Peyer's patch (tissue), 4 donors: ENCODE data around the gene CHN2. TPM values are rescaled to one million over a fixed set of nuclear protein-coding genes. Genes with fewer than 3 reads are reported as not detected.
A peak's percentile ranks its signal among the peaks of the same experiment; 100 is the strongest.

Experiments
- DNase-seq, 3 donors: peaks; one replicate each; pipeline ENCODE4 v3.0.0-alpha.2; 2017 to 2019
- H3K27ac ChIP-seq, 4 donors: fragments of 200-600 bp; sonication (generic); one replicate each; pipeline ENCODE4 v1.5.1; 2016 to 2019
- H3K27me3 ChIP-seq, 2 donors: fragments of 200-600 bp; sonication (generic); one replicate each; pipeline ENCODE4 v1.5.1; 2019
- H3K36me3 ChIP-seq, 3 donors: fragments of 200-600 bp; sonication (generic); one replicate each; pipeline ENCODE4 v1.5.1; 2016 to 2019
- H3K4me1 ChIP-seq, 4 donors: fragments of 200-600 bp; sonication (generic); one replicate each; pipeline ENCODE4 v1.5.1; 2016 to 2019
- H3K4me3 ChIP-seq, 4 donors: fragments of 200-600 bp; sonication (generic); 1 replicate in 3 of 4; 2 replicates in 1 of 4; pipeline ENCODE4 v1.5.1; 2016 to 2019; ENCODE audit warnings: mild to moderate bottlenecking in 1 of 4
- H3K9me3 ChIP-seq, 4 donors: fragments of 200-600 bp; sonication (generic); one replicate each; pipeline ENCODE4 v1.5.1; 2016 to 2019; ENCODE audit warnings: mild to moderate bottlenecking in 1 of 4
- CTCF ChIP-seq, 6 experiments: fragments of 450-650 bp in 4 of 6; fragments of 200-600 bp in 2 of 6; sonication (generic) in 1 of 6; IDR thresholded peaks; one replicate each; pipeline ENCODE4 v1.5.1; 2017 to 2019; ENCODE audit warnings: antibody characterized with exemption in 6 of 6, mild to moderate bottlenecking in 3 of 6, moderate library complexity in 1 of 6
- POLR2A ChIP-seq, 2 donors: fragments of 450-650 bp; IDR thresholded peaks; one replicate each; pipeline ENCODE4 v1.5.1; 2017; ENCODE audit warnings: antibody characterized with exemption in 2 of 2, mild to moderate bottlenecking in 2 of 2, moderate library complexity in 2 of 2
- total RNA-seq, 4 donors: library from RNA; depleted of rRNA; stranded (reverse); fragments of >200 nt; gene quantifications; one replicate each; pipeline ENCODE4 v1.1.0, GENCODE V29; 2016

Gene CHN2
- total RNA-seq, 4 donors from 2014 or later, result 29.7 to 159 (median 120) TPM

- Histone ChIP-seq H3K4me1 (peaks cover 0 to 33% (median 0%) of the 10 kb centered on the region in 4 donors), H3K9me3 (no peaks in the 10 kb centered on the region), H3K27me3 (no peaks in the 10 kb centered on the region), H3K4me3 (peak overlapping the region in 2 of 4 donors; percentile 36 to 45), H3K36me3 (no peaks in the 10 kb centered on the region), H3K27ac (peak overlapping the region in 1 of 4 donors; percentile 67)
- DNase-seq, result peak in 1 of 3 donors; percentile 52
- TF ChIP-seq POLR2A (IDR thresholded peaks at IDR 0.05), result no peak
- TF ChIP-seq CTCF (IDR thresholded peaks at IDR 0.05), result no peak
These were observed 291.0 kb downstream of the CHN2 start for GRCh38 chr7:29485339-29486190.

GRCh38 chr7:29486191-29486700 is 291.7 kb downstream of the CHN2 start:
- Histone ChIP-seq H3K36me3 (no peaks in the 10 kb centered on the region), H3K9me3 (no peaks in the 10 kb centered on the region), H3K27ac (peak overlapping the region in 1 of 4 donors; percentile 67), H3K4me3 (peak overlapping the region in 2 of 4 donors; percentile 36 to 45), H3K27me3 (no peaks in the 10 kb centered on the region), H3K4me1 (peaks cover 0 to 33% (median 0%) of the 10 kb centered on the region in 4 donors)
- no peak for TF ChIP-seq CTCF (IDR thresholded peaks at IDR 0.05)
- no peak for TF ChIP-seq POLR2A (IDR thresholded peaks at IDR 0.05)
- DNase-seq, result peak in 1 of 3 donors; percentile 55

GRCh38 chr7:29487424-29487823 is 292.8 kb downstream of the CHN2 start:
- DNase-seq, result no peak
- H3K4me3 ChIP-seq, result peak overlapping the region in 1 of 4 donors; percentile 5
- peak overlapping the region in 3 of 4 donors; percentile 7 to 67 (median 50) for H3K27ac ChIP-seq
- no peaks in the 10 kb centered on the region for H3K9me3 ChIP-seq
- H3K4me1 ChIP-seq, result peaks cover 0 to 33% (median 0%) of the 10 kb centered on the region in 4 donors
- H3K27me3 ChIP-seq, result no peaks in the 10 kb centered on the region
- TF ChIP-seq CTCF (IDR thresholded peaks at IDR 0.05) (no peak), POLR2A (IDR thresholded peaks at IDR 0.05) (no peak)
- H3K36me3 ChIP-seq, result no peaks in the 10 kb centered on the region

- no peaks in the 10 kb centered on the region for H3K27me3 ChIP-seq
- no peaks in the 10 kb centered on the region for H3K9me3 ChIP-seq
- H3K4me3 ChIP-seq, result peak overlapping the region in 1 of 4 donors; percentile 5
- H3K36me3 ChIP-seq, result no peaks in the 10 kb centered on the region
- DNase-seq, result no peak
- H3K27ac ChIP-seq, result peak overlapping the region in 3 of 4 donors; percentile 7 to 67 (median 50)
- peaks cover 0 to 33% (median 0%) of the 10 kb centered on the region in 4 donors for H3K4me1 ChIP-seq
- TF ChIP-seq CTCF (IDR thresholded peaks at IDR 0.05) (no peak), POLR2A (IDR thresholded peaks at IDR 0.05) (no peak)
These were observed 293.8 kb downstream of the CHN2 start for GRCh38 chr7:29488203-29488970.

- H3K27ac ChIP-seq, result peak overlapping the region in 2 of 4 donors; percentile 50 to 67
- DNase-seq, result no peak
- H3K27me3 ChIP-seq, result no peaks in the 10 kb centered on the region
- no peak overlapping the region for H3K4me3 ChIP-seq
- H3K9me3 ChIP-seq, result no peaks in the 10 kb centered on the region
- H3K36me3 ChIP-seq, result no peaks in the 10 kb centered on the region
- peaks cover 0 to 38% (median 0%) of the 10 kb centered on the region in 4 donors for H3K4me1 ChIP-seq
- TF ChIP-seq POLR2A (IDR thresholded peaks at IDR 0.05) (no peak), CTCF (IDR thresholded peaks at IDR 0.05) (no peak)
These were observed 294.4 kb downstream of the CHN2 start for GRCh38 chr7:29488977-29489376.
